Spleen (tissue), 7 donors: ENCODE measurements around the gene HAUS7.

ENCODE experiments used
- CTCF ChIP-seq, 11 experiments: fragments of 200-600 bp in 7 of 11; fragments of 450-650 bp in 4 of 11; sonication (generic) in 4 of 11; IDR thresholded peaks in 8 of 11; conservative IDR thresholded peaks in 3 of 11; 1 replicate in 7 of 11; 2 replicates in 4 of 11; pipeline versions ENCODE4 v1.4.0 to v1.8.0; 2016 to 2021; ENCODE audit warnings: antibody characterized with exemption in 11 of 11, inconsistent platforms in 4 of 11, mild to moderate bottlenecking in 1 of 11
- POLR2AphosphoS5 ChIP-seq, 3 donors: sonication (generic); formaldehyde crosslinking; IDR thresholded peaks; one replicate each; pipeline ENCODE4 v1.5.1; 2017; ENCODE audit warnings: antibody characterized with exemption in 3 of 3
- donor health status: DM: no; HTN: no; CAD: no; lungs with moderate emphysema.
- donor health status: DM: no; HTN: no; CAD: no.
- donor health status: DM: no; HTN: no; CAD: no.

GRCh38 chrX:153486171-153486570, 15.8 kb upstream of the HAUS7 start:
- no peak for TF ChIP-seq POLR2AphosphoS5 (IDR thresholded peaks at IDR 0.05)
- no peak for TF ChIP-seq CTCF (IDR thresholded peaks at IDR 0.05 in 8 of 11, conservative IDR thresholded peaks at IDR 0.05 in 3 of 11)
